ENCODE results near the gene ETV6. TPM values are rescaled to one million over a fixed set of nuclear protein-coding genes. Genes with fewer than 3 reads are reported as not detected.
A peak's percentile ranks its signal among the peaks of the same experiment; 100 is the strongest.

The ETV6 gene
- total RNA-seq, 2 donors from 2014 or later = 17.5 to 17.9 TPM

DNA sequence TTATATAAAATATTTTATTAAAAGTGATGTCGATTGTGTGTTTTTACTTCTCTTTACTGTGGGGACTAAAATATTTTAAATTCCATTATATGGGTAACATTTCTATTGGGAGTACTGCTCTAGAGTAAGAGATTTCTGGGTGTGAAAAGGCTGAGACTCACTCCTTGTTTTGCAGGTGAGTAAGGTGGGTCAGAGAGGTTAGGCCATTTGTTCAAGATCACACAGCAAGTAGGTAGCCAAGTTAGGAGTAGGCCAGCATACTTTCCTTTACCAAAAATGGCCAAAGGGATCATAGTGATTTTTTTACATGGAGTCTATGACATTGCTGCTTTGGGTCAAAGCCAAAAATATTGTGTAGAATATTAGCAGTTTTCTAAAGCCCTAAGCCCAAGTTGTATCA, 138.0 kb downstream of the ETV6 start:
- WGBS, 2 donors = 93 to 100% methylated on average over 1 of the region's 1 CpG
- Histone ChIP-seq H3K9me3 (no peaks in the 10 kb centered on the region), H3K27ac (no peak overlapping the region), H3K4me1 (peaks cover 11% of the 10 kb centered on the region), H3K36me3 (replicated peaks in 1 of 2; ENCODE audit: insufficient read depth in 1 of 2, low read depth in 2 of 2) (no peaks in the 10 kb centered on the region), H3K4me3 (no peak overlapping the region), H3K27me3 (no peaks in the 10 kb centered on the region)
- TF ChIP-seq, protein P1, sequence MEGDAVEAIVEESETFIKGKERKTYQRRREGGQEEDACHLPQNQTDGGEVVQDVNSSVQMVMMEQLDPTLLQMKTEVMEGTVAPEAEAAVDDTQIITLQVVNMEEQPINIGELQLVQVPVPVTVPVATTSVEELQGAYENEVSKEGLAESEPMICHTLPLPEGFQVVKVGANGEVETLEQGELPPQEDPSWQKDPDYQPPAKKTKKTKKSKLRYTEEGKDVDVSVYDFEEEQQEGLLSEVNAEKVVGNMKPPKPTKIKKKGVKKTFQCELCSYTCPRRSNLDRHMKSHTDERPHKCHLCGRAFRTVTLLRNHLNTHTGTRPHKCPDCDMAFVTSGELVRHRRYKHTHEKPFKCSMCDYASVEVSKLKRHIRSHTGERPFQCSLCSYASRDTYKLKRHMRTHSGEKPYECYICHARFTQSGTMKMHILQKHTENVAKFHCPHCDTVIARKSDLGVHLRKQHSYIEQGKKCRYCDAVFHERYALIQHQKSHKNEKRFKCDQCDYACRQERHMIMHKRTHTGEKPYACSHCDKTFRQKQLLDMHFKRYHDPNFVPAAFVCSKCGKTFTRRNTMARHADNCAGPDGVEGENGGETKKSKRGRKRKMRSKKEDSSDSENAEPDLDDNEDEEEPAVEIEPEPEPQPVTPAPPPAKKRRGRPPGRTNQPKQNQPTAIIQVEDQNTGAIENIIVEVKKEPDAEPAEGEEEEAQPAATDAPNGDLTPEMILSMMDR (IDR thresholded peaks at IDR 0.05) = no peak
- TF ChIP-seq POLR2A (IDR thresholded peaks at IDR 0.05) = no peak
- DNase-seq = no peak
- no peak for ATAC-seq
- intact Hi-C loops (cut with DNase I) = no loop called here

- DNase-seq (no peak), ATAC-seq (no peak)
- H3K4me1 ChIP-seq = peaks cover 13% of the 10 kb centered on the region
- H3K27me3 ChIP-seq = no peaks in the 10 kb centered on the region
- no peak overlapping the region for H3K27ac ChIP-seq
- WGBS, 2 donors = 76 to 85% methylated on average over 6 of the region's 6 CpGs
- no peaks in the 10 kb centered on the region for H3K9me3 ChIP-seq
- H3K36me3 ChIP-seq (replicated peaks in 1 of 2; ENCODE audit: insufficient read depth in 1 of 2, low read depth in 2 of 2) = no peaks in the 10 kb centered on the region
- no peak overlapping the region for H3K4me3 ChIP-seq
- TF ChIP-seq POLR2A (IDR thresholded peaks at IDR 0.05) = no peak
- TF ChIP-seq, protein P1 (IDR thresholded peaks at IDR 0.05) = no peak
- intact Hi-C loops (cut with DNase I) = no loop called here
Observed at GRCh38 chr12:11787933-11788849, 138.7 kb downstream of the ETV6 start.

- intact Hi-C loops (cut with DNase I) = no loop called here
- H3K9me3 ChIP-seq = no peaks in the 10 kb centered on the region
- H3K27ac ChIP-seq = peak overlapping the region in 2 of 4 donors; percentile 45 to 47
- ATAC-seq (peak; percentile 38), DNase-seq (peak in 1 of 4 donors; percentile 57)
- H3K36me3 ChIP-seq (replicated peaks in 1 of 2; ENCODE audit: insufficient read depth in 1 of 2, low read depth in 2 of 2) = no peaks in the 10 kb centered on the region
- H3K27me3 ChIP-seq = no peaks in the 10 kb centered on the region
- no peak overlapping the region for H3K4me3 ChIP-seq
- no peak for TF ChIP-seq POLR2A (IDR thresholded peaks at IDR 0.05)
- TF ChIP-seq, protein P1 (IDR thresholded peaks at IDR 0.05) = no peak
- H3K4me1 ChIP-seq = peaks cover 49% of the 10 kb centered on the region
- WGBS, 2 donors = 50 to 57% methylated on average over 14 of the region's 14 CpGs
Observed at GRCh38 chr12:11793921-11794710, 144.6 kb downstream of the ETV6 start.

- TF ChIP-seq POLR2A (IDR thresholded peaks at IDR 0.05) = no peak
- TF ChIP-seq, protein P1 (IDR thresholded peaks at IDR 0.05) = no peak
- H3K9me3 ChIP-seq = no peaks in the 10 kb centered on the region
- H3K27me3 ChIP-seq = no peaks in the 10 kb centered on the region
- H3K4me3 ChIP-seq = no peak overlapping the region
- WGBS, 2 donors = 85 to 89% methylated on average over 4 of the region's 4 CpGs
- peaks cover 49% of the 10 kb centered on the region for H3K4me1 ChIP-seq
- H3K36me3 ChIP-seq (replicated peaks in 1 of 2; ENCODE audit: insufficient read depth in 1 of 2, low read depth in 2 of 2) = no peaks in the 10 kb centered on the region
- H3K27ac ChIP-seq = peak overlapping the region in 1 of 4 donors; percentile 47
- intact Hi-C loops (cut with DNase I) = no loop called here
- DNase-seq (no peak), ATAC-seq (no peak)
Observed at GRCh38 chr12:11794751-11795150, 145.3 kb downstream of the ETV6 start.
